ENCODE data around the gene RTEL1. TPM values are rescaled to one million over a fixed set of nuclear protein-coding genes. Genes with fewer than 3 reads are reported as not detected.

Gene RTEL1
- total RNA-seq, 2 experiments from 2014 or later, result 25.5 to 27.6 TPM

DNA sequence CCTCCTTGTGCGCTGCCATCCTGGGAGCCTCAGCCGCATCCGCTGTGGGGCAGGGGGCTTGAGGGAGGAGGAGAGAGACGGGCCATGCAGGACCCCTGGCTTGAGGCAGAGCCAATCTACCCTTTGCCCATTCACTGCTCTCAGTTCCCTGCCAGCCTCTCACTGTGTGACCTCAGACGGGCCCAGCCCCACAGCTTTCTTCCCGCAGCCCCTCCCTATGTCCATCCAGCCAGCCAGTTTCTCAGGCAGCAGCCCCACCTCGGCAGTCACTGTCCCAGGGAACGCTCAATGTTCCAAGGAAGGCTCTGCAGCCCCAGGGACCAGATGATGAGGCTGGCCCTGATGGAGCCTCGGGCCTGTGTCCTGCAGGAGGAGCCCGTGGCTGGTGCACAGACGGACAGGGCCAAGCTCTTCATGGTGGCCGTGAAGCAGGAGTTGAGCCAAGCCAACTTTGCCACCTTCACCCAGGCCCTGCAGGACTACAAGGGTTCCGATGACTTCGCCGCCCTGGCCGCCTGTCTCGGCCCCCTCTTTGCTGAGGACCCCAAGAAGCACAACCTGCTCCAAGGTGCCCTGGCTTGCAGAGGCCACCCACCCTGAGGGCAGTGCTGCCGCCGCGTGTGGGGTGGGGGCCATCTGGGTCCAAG is 34.4 kb downstream of the RTEL1 start:
- Histone ChIP-seq H3K4me3 (ENCODE audit: low read length) (no peak overlapping the region), H3K27me3 (ENCODE audit: control insufficient read depth in 1 of 2, insufficient read depth in 2 of 2, low read length in 2 of 2) (no peaks in the 10 kb centered on the region), H3K4me1 (ENCODE audit: insufficient read depth, low read length) (peaks cover 40% of the 10 kb centered on the region), H3K27ac (ENCODE audit: low read depth in 1 of 2, low read length in 2 of 2) (no peak overlapping the region), H3K9me3 (ENCODE audit: control insufficient read depth in 1 of 2, insufficient read depth in 1 of 2, low read length in 2 of 2) (peaks cover 0 to 14% of the 10 kb centered on the region in 2 experiments), H3K36me3 (ENCODE audit: insufficient read depth, low read length) (no peaks in the 10 kb centered on the region)
- DNase-seq, result peak in 2 of 14 experiments; percentile 1 to 25
- POLR2A ChIA-PET, result no interaction called here
- H3K9me3 Mint-ChIP-seq, result no peaks in the 10 kb centered on the region
- TF ChIP-seq, protein P1, sequence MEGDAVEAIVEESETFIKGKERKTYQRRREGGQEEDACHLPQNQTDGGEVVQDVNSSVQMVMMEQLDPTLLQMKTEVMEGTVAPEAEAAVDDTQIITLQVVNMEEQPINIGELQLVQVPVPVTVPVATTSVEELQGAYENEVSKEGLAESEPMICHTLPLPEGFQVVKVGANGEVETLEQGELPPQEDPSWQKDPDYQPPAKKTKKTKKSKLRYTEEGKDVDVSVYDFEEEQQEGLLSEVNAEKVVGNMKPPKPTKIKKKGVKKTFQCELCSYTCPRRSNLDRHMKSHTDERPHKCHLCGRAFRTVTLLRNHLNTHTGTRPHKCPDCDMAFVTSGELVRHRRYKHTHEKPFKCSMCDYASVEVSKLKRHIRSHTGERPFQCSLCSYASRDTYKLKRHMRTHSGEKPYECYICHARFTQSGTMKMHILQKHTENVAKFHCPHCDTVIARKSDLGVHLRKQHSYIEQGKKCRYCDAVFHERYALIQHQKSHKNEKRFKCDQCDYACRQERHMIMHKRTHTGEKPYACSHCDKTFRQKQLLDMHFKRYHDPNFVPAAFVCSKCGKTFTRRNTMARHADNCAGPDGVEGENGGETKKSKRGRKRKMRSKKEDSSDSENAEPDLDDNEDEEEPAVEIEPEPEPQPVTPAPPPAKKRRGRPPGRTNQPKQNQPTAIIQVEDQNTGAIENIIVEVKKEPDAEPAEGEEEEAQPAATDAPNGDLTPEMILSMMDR (IDR thresholded peaks at IDR 0.05), result no peak
- ATAC-seq (ENCODE audit: poor library complexity), result no peak
- intact Hi-C loops (cut with DNase I, micrococcal nuclease), result no loop called here
- H3K4me3 Mint-ChIP-seq, result no peak overlapping the region
- no peaks in the 10 kb centered on the region for H3K27me3 Mint-ChIP-seq
- H3K36me3 Mint-ChIP-seq (ENCODE audit: low read depth), result peaks cover 4% of the 10 kb centered on the region
- peaks cover 4% of the 10 kb centered on the region for H3K4me1 Mint-ChIP-seq (ENCODE audit: low read depth)
- CTCF ChIA-PET, result no interaction called here
- no peak overlapping the region for H3K27ac Mint-ChIP-seq

DNA sequence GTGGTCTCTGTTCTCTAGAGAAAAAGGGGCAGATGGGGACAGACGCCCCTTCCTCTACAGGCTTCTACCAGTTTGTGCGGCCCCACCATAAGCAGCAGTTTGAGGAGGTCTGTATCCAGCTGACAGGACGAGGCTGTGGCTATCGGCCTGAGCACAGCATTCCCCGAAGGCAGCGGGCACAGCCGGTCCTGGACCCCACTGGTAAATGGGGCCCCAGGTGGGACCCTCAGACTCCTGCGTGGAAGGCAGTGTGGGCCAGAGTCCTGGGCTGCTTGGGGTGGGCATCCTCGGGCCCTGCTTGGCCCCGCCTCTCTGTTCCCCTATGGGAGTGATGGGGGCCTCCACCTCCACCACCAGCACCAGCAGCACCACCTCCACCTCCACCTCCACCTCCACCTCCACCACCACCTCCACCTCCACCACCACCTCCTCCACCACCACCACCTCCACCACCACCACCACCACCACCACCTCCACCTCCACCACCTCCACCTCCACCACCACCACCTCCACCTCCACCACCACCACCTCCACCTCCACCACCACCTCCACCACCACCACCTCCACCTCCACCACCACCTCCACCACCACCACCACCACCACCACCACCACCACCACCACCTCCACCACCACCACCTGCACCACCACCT is 35.1 kb downstream of the RTEL1 start:
- Histone ChIP-seq H3K4me1 (ENCODE audit: insufficient read depth, low read length) (peaks cover 39% of the 10 kb centered on the region), H3K4me3 (ENCODE audit: low read length) (no peak overlapping the region), H3K9me3 (ENCODE audit: control insufficient read depth in 1 of 2, insufficient read depth in 1 of 2, low read length in 2 of 2) (peaks cover 0 to 14% of the 10 kb centered on the region in 2 experiments), H3K36me3 (ENCODE audit: insufficient read depth, low read length) (no peaks in the 10 kb centered on the region), H3K27me3 (ENCODE audit: control insufficient read depth in 1 of 2, insufficient read depth in 2 of 2, low read length in 2 of 2) (no peaks in the 10 kb centered on the region), H3K27ac (ENCODE audit: low read depth in 1 of 2, low read length in 2 of 2) (no peak overlapping the region)
- Mint-ChIP-seq H3K4me1 (ENCODE audit: low read depth) (peaks cover 4% of the 10 kb centered on the region), H3K27ac (no peak overlapping the region), H3K4me3 (no peak overlapping the region), H3K9me3 (no peaks in the 10 kb centered on the region), H3K27me3 (no peaks in the 10 kb centered on the region), H3K36me3 (ENCODE audit: low read depth) (peaks cover 4% of the 10 kb centered on the region)
- ChIA-PET POLR2A (no interaction called here), CTCF (no interaction called here)
- DNase-seq (peak in 1 of 14 experiments; percentile 20), ATAC-seq (ENCODE audit: poor library complexity) (no peak)
- intact Hi-C loops (cut with DNase I, micrococcal nuclease), result no loop called here
- TF ChIP-seq, protein P1 (IDR thresholded peaks at IDR 0.05), result no peak

- intact Hi-C loops (cut with DNase I, micrococcal nuclease), result no loop called here
These were observed 35.8 kb downstream of the RTEL1 start for GRCh38 chr20:63693733-63694583.

More at GRCh38 chr20:63693733-63694583, 35.8 kb downstream of the RTEL1 start:
- peaks cover 45% of the 10 kb centered on the region for H3K4me1 ChIP-seq (ENCODE audit: insufficient read depth, low read length)
- no peaks in the 10 kb centered on the region for H3K27me3 ChIP-seq (ENCODE audit: control insufficient read depth in 1 of 2, insufficient read depth in 2 of 2, low read length in 2 of 2)
- H3K36me3 Mint-ChIP-seq (ENCODE audit: low read depth), result peaks cover 4% of the 10 kb centered on the region
- ChIA-PET POLR2A (no interaction called here), CTCF (no interaction called here)
- no peak overlapping the region for H3K27ac Mint-ChIP-seq
- no peak overlapping the region for H3K27ac ChIP-seq (ENCODE audit: low read depth in 1 of 2, low read length in 2 of 2)
- no peak for ATAC-seq (ENCODE audit: poor library complexity)
- peaks cover 4% of the 10 kb centered on the region for H3K4me1 Mint-ChIP-seq (ENCODE audit: low read depth)
- no peak overlapping the region for H3K4me3 Mint-ChIP-seq
- DNase-seq, result peak in 1 of 14 experiments; percentile 24
- H3K27me3 Mint-ChIP-seq, result no peaks in the 10 kb centered on the region
- H3K36me3 ChIP-seq (ENCODE audit: insufficient read depth, low read length), result no peaks in the 10 kb centered on the region
- TF ChIP-seq, protein P1 (IDR thresholded peaks at IDR 0.05), result no peak
- H3K4me3 ChIP-seq (ENCODE audit: low read length), result no peak overlapping the region
- no peaks in the 10 kb centered on the region for H3K9me3 Mint-ChIP-seq
- peaks cover 0 to 14% of the 10 kb centered on the region in 2 experiments for H3K9me3 ChIP-seq (ENCODE audit: control insufficient read depth in 1 of 2, insufficient read depth in 1 of 2, low read length in 2 of 2)

All from CD4-positive, alpha-beta T cell (primary cell).